ENCODE data around the gene ENPP7. TPM values are rescaled to one million over a fixed set of nuclear protein-coding genes. Genes with fewer than 3 reads are reported as not detected.

ENPP7 gene, protein sequence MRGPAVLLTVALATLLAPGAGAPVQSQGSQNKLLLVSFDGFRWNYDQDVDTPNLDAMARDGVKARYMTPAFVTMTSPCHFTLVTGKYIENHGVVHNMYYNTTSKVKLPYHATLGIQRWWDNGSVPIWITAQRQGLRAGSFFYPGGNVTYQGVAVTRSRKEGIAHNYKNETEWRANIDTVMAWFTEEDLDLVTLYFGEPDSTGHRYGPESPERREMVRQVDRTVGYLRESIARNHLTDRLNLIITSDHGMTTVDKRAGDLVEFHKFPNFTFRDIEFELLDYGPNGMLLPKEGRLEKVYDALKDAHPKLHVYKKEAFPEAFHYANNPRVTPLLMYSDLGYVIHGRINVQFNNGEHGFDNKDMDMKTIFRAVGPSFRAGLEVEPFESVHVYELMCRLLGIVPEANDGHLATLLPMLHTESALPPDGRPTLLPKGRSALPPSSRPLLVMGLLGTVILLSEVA
- under 1 TPM in 1 of 2 experiments, not detected in 1; 0.10 TPM for total RNA-seq

DNA sequence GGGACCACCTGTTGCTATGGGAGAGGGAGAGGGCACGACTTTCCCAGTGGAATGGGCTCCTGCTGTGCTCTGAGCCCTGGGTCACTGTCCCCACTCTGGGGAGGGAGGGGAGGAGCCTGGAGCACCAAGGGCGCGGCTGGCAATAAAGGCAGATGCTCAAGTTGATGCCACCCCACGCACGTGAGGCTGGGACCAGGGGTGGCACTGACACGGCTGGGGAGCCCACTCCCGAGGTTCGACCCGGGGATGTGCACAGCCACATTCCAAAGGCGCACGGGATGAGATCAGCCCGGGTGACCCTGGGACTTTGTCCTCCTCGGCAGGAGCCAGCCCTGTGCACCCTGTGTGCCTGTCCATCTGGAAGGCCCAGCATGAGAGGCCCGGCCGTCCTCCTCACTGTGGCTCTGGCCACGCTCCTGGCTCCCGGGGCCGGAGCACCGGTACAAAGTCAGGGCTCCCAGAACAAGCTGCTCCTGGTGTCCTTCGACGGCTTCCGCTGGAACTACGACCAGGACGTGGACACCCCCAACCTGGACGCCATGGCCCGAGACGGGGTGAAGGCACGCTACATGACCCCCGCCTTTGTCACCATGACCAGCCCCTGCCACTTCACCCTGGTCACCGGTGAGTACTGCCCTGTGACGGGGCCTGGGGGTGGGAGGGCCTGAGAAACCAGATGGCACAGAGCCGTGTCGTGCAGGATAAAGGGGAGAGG, at the start of gene ENPP7:
ENPP7 (plus strand) TSS at position 175 of the 715 bp plus-strand sequence; CDS start at position 372, 197 bp downstream.

DNA sequence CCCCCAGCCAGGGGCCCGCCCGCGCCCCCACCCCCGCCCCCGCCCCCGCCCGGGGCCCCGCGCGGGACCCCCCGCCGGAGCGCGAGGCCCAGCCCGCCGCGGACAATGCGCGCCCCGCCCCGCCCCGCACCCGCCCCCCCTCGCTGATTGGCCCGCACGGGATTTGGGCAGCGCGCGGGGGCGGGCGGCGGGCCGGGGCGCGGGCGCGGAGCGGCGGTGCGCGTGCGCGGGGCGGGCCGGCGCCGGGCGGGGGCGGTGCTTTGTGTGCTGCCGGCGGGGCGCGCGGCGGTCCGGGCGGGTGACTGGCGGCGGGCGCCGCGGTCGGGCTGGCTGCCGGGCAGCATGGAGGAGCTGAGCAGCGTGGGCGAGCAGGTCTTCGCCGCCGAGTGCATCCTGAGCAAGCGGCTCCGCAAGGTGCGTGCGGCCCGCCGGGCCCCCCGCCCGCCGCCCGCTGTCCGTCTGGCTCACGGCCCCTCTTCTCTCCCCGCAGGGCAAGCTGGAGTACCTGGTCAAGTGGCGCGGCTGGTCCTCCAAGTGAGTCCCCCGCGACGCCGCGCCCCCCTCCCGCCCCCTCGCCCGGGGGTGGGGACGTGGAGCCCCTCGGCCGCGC, 47.3 kb downstream of the ENPP7 start, which contains the start of gene CBX2:
CBX2 (plus strand) TSS at position 255 of the 610 bp plus-strand sequence; CDS start at position 343, 88 bp downstream.

Small RNA genes lying within 50 kb of the gene (microRNA-seq; reads per million reads assigned to microRNA genes)
- gene MIR4739 (ENCODE audit: borderline microRNAs expressed, borderline replicate concordance), result 1.9 reads per million

Other genes starting within 250 kb of the ENPP7 start
- not detected for gene RBFOX3, start 119.9 kb upstream of the ENPP7 start, total RNA-seq
- 1 to 10 TPM; 5.5 TPM for gene CBX2, start 47.2 kb downstream of the ENPP7 start, total RNA-seq
- gene CBX8, start 66.1 kb downstream of the ENPP7 start, total RNA-seq, result 1 to 10 TPM; 6.9 to 7.0 TPM
- 10 to 100 TPM; 40.2 to 44.6 TPM for gene CBX4, start 108.5 kb downstream of the ENPP7 start, total RNA-seq

Data from activated naive CD4-positive, alpha-beta T cell treated with anti-CD3 and anti-CD28 coated beads, Interleukin-2, amount 10 ng/mL, durations not matched to agents 5 hours and 36 hours (primary cell).